Body of pancreas (tissue), 4 donors: ENCODE results near the gene PRODH2. TPM values are rescaled to one million over a fixed set of nuclear protein-coding genes. Genes with fewer than 3 reads are reported as not detected.

ENCODE experiments used
- ATAC-seq: fragments of 150-250 bp; one replicate; pipeline ENCODE4 v1.9.1; 2016
- DNase-seq, 4 donors: peaks; one replicate each; pipeline ENCODE4 v3.0.0-alpha.2; 2019
- H3K27ac ChIP-seq, 4 donors: fragments of 200-600 bp; sonication (generic); 1 replicate in 3 of 4; 2 replicates in 1 of 4; pipeline versions ENCODE4 v1.5.1 to v1.6.1; 2016 to 2019; ENCODE audit warnings: mild to moderate bottlenecking in 1 of 4, mixed read lengths in 1 of 4, moderate library complexity in 1 of 4
- H3K27me3 ChIP-seq, 2 donors: fragments of 200-600 bp; sonication (generic); one replicate each; pipeline ENCODE4 v1.6.0; 2016; ENCODE audit warnings: mild to moderate bottlenecking in 1 of 2
- H3K36me3 ChIP-seq, 2 donors: fragments of 200-600 bp; sonication (generic); replicated peaks in 1 of 2; 2 replicates each; pipeline ENCODE4 v1.5.1; 2016; ENCODE audit warnings: low read depth in 2 of 2; ENCODE audit not compliant: insufficient read depth in 1 of 2
- H3K4me1 ChIP-seq: fragments of 200-600 bp; sonication (generic); one replicate; pipeline ENCODE4 v1.6.0; 2016
- H3K4me3 ChIP-seq, 2 donors: fragments of 200-600 bp; sonication (generic); 1 replicate in 1 of 2; 2 replicates in 1 of 2; pipeline ENCODE4 v1.5.1; 2016 to 2019
- H3K9me3 ChIP-seq, 3 donors: fragments of 200-600 bp; sonication (generic); 1 replicate in 2 of 3; 2 replicates in 1 of 3; pipeline ENCODE4 v1.5.1; 2016
- POLR2A ChIP-seq, 3 donors: fragments of 450-650 bp; IDR thresholded peaks; one replicate each; pipeline ENCODE4 v1.6.1; 2016; ENCODE audit warnings: antibody characterized with exemption in 3 of 3, mild to moderate bottlenecking in 2 of 3
- WGBS, 2 donors: methylation state at CpG; one replicate each; pipeline ENCODE4 v1.1.5; 2017; 5-methylcytosine and 5-hydroxymethylcytosine counted together
- intact Hi-C: fragments of 100-400 bp; cut with DNase I; formaldehyde crosslinking; loops from one replicate; pipeline ENCODE4 v1.15.1; 2023
- total RNA-seq, 2 donors: library from RNA; depleted of rRNA; stranded (reverse); fragments of >200 nt; gene quantifications; one replicate each; pipeline ENCODE4 v1.1.0, GENCODE V29; 2016
- TF ChIP-seq, protein P1 (sequence below), 7 experiments: fragments of 450-650 bp in 4 of 7; fragments of 200-600 bp in 3 of 7; sonication (generic) in 3 of 7; IDR thresholded peaks; one replicate each; pipeline ENCODE4 v1.5.1; 2016 to 2019; ENCODE audit warnings: antibody characterized with exemption in 7 of 7

The PRODH2 gene
- total RNA-seq, 2 donors from 2014 or later: 0.99 to 3.9 TPM

DNA sequence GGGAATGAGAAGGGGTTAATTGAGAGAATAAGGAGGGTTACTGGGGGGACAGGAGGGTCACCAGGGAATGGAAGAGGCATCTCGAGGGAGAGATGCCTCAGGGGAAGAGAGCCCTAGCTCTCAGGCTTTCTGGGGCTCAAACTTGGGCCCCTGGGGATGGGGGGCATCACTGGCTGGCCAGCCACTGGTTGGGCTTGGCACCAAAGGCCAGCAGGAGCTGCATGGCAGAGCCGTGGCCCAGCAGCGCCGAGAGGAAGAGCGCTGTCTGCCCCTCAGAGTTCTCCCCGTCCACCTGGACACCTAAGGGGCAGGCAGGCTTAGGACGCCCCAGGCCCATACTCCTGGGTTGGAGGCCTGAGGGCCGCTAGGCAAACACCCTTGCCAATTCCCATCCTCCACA is 19.8 kb downstream of the PRODH2 start:
- WGBS, 2 donors: 77 to 91% methylated on average over 4 to 8 of the region's 8 CpGs
- no peak for DNase-seq
- Histone ChIP-seq H3K9me3 (no peaks in the 10 kb centered on the region), H3K27me3 (no peaks in the 10 kb centered on the region), H3K4me3 (no peak overlapping the region), H3K27ac (no peak overlapping the region), H3K36me3 (no peaks in the 10 kb centered on the region), H3K4me1 (peaks cover 20% of the 10 kb centered on the region)
- no peak for ATAC-seq
- intact Hi-C loops: no loop called here
- no peak for TF ChIP-seq POLR2A (IDR thresholded peaks at IDR 0.05)
- TF ChIP-seq, protein P1, sequence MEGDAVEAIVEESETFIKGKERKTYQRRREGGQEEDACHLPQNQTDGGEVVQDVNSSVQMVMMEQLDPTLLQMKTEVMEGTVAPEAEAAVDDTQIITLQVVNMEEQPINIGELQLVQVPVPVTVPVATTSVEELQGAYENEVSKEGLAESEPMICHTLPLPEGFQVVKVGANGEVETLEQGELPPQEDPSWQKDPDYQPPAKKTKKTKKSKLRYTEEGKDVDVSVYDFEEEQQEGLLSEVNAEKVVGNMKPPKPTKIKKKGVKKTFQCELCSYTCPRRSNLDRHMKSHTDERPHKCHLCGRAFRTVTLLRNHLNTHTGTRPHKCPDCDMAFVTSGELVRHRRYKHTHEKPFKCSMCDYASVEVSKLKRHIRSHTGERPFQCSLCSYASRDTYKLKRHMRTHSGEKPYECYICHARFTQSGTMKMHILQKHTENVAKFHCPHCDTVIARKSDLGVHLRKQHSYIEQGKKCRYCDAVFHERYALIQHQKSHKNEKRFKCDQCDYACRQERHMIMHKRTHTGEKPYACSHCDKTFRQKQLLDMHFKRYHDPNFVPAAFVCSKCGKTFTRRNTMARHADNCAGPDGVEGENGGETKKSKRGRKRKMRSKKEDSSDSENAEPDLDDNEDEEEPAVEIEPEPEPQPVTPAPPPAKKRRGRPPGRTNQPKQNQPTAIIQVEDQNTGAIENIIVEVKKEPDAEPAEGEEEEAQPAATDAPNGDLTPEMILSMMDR (IDR thresholded peaks at IDR 0.05): no peak

DNA sequence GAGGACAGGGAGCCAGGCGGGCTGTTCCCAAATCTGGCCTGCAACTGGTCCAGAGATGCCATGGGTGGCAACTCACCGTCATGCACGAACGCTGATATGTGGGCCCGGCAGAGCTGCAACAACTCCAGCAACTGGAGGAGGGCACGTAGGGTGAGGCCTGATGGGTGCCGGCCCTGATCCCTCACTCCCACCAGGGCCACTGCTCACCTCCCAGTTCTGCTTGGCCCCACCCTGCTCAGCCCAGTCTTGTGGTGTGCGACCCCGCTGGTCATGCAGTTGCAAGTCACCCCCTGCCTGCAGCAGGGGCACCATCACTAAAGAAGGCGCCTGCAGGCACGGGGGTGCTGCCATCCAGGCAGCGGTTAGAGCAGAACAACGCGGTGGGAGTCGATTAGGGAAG is 20.3 kb downstream of the PRODH2 start:
- intact Hi-C loops: no loop called here
- no peaks in the 10 kb centered on the region for H3K36me3 ChIP-seq
- H3K9me3 ChIP-seq: no peaks in the 10 kb centered on the region
- H3K27ac ChIP-seq: no peak overlapping the region
- WGBS, 2 donors: 89 to 92% methylated on average over 9 to 15 of the region's 15 CpGs
- H3K27me3 ChIP-seq: no peaks in the 10 kb centered on the region
- no peak for TF ChIP-seq POLR2A (IDR thresholded peaks at IDR 0.05)
- DNase-seq: no peak
- peaks cover 20% of the 10 kb centered on the region for H3K4me1 ChIP-seq
- no peak overlapping the region for H3K4me3 ChIP-seq
- ATAC-seq: no peak

DNA sequence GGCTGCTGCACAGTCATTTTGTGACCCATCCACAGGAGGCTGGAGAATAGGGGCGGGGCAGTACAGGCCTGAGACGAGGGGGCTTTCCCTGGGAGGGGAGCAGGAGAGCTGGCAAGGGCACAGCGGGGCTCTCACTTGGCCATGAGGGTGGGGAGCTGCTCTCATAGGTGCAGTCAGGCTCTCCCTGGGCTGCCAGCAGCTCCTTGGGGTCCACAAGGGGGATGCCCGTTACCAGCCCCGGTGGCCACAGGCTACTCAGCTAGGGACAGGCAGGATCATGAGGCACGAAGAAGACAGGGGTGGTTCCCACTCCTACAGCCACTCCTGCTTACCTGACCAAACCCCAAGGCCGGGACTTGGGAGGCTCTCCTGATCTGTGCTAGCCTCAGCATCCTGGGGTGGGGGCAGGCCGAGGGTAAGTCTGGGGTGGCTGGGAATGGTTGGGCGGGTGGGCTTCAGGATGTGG is 20.8 kb downstream of the PRODH2 start:
- 80% methylated on average over 9 of the region's 9 CpGs; no CpG with 5 or more reads in 1 of the 2 donors for WGBS, 2 donors
- no peaks in the 10 kb centered on the region for H3K27me3 ChIP-seq

DNA sequence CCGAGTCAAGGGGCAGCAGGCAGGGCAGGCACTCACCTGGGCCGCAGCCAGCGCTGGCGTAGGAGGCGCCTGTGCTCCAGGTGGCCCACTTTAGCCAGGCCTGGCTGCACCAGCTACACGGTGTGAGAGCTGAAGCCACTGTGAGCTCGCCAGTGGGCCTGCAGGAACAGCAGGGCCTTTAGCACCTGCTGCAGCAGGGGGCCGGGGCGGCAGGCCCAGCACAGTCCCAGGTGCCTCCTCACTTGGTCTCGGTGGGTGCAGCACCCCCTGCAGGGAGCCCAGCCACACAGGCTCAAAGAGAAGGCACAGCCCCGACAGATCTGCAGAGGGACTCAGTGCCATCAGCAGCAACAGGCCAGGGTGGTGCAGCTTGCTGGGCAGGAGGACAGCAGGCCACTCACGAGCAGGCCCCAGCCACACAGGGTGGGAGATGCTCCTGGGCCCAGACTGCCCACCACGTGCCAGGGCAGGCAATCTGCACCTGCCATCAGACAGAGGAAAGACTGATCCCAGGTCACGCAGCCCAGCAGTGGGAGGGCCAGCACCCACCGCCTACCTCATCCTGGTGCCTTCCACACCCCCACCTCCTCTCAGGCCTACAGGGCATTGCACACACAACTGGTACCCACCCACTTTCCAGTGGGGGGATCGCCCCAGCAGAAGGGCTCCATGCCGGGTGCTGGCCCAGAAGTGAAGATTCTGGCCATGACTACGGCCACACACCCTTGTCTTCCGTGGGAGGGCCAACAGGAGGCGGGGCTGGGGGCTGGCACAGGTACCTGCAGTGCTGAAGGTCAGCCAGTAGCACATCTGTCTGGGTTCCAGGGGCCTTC is 21.4 kb downstream of the PRODH2 start:
- Histone ChIP-seq H3K36me3 (no peaks in the 10 kb centered on the region), H3K27me3 (no peaks in the 10 kb centered on the region), H3K4me1 (peaks cover 20% of the 10 kb centered on the region), H3K9me3 (no peaks in the 10 kb centered on the region), H3K27ac (no peak overlapping the region), H3K4me3 (no peak overlapping the region)
- 34 to 44% methylated on average over 3 to 19 of the region's 20 CpGs for WGBS, 2 donors
- DNase-seq: peak; percentile 69 to 85 (median 80)
- intact Hi-C loops: no loop called here
- TF ChIP-seq, protein P1 (IDR thresholded peaks at IDR 0.05): no peak
- peak; percentile 73 for ATAC-seq

More for the DNA sequence above, 20.8 kb downstream of the PRODH2 start:
- H3K4me1 ChIP-seq: peaks cover 20% of the 10 kb centered on the region
- H3K36me3 ChIP-seq: no peaks in the 10 kb centered on the region
- H3K4me3 ChIP-seq: no peak overlapping the region
- H3K27ac ChIP-seq: no peak overlapping the region
- TF ChIP-seq, protein P1 (IDR thresholded peaks at IDR 0.05): no peak
- TF ChIP-seq POLR2A (IDR thresholded peaks at IDR 0.05): no peak
- intact Hi-C loops: no loop called here
- H3K9me3 ChIP-seq: no peaks in the 10 kb centered on the region
- DNase-seq (no peak), ATAC-seq (no peak)

DNA sequence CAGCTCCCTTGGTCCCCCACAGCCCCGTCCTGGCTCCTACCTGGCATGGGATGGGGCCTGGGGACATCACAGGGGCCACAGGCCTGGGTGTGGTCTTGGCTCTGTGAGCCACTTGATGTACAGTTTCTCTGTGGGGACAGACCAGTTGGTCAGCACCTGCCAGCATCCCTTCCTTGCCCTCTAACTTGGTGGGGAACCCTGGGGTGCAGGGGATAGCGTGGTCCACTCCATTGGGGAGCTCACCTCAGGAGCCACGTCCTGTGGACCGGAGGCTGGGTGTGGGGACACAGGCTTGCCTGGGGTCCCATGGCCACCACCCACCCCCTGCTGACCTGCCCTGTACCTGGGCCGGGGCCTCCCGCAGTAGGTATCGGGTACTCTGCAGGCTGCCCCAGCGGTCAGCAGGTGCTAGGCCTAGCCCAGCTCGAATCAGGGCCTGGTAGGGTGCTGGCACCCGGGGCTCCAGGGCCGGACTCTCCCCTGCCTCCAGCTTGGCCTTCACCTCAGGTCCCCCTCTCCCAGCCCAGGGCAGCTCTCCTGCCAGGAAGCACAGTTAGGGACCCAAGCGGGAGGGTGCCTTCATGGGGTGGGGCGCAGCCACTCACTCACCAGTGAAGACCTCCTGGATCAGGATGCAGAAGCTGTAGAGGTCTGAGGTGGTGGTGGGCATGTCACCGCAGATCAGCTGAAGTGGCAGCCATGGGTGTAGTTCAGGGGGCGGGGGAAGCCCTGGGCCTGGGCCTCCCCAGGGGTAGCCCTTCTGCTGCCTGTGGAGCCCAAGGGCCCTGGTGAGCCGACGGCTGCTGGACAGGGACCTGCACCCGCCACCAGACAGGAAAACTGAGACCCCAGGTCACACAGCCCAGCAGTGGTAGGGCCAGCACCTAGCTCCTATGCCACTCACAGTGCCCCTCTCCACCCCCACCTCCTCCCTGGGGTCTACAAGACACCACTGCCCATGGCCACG is 22.4 kb downstream of the PRODH2 start:
- no peak overlapping the region for H3K27ac ChIP-seq
- no peak for TF ChIP-seq POLR2A (IDR thresholded peaks at IDR 0.05)
- TF ChIP-seq, protein P1 (IDR thresholded peaks at IDR 0.05): no peak
- no peak overlapping the region for H3K4me3 ChIP-seq
- ATAC-seq (no peak), DNase-seq (no peak)
- WGBS, 2 donors: 89% methylated on average over 18 of the region's 19 CpGs; no CpG with 5 or more reads in 1 of the 2 donors
- no peaks in the 10 kb centered on the region for H3K27me3 ChIP-seq
- intact Hi-C loops: no loop called here
- H3K9me3 ChIP-seq: no peaks in the 10 kb centered on the region
- H3K36me3 ChIP-seq: no peaks in the 10 kb centered on the region
- peaks cover 20% of the 10 kb centered on the region for H3K4me1 ChIP-seq
